ENCODE results near the gene RNF181. TPM values are rescaled to one million over a fixed set of nuclear protein-coding genes. Genes with fewer than 3 reads are reported as not detected.
A peak's percentile ranks its signal among the peaks of the same experiment; 100 is the strongest.

Gene RNF181
- total and polyA plus RNA-seq, 2 of the 13 experiments (the other 11 are each of a cell fraction or from before 2014, with no cell fraction given) = 224 to 578 TPM

GRCh38 chr2:85558160-85558559 is 37.4 kb upstream of the RNF181 start (continued):
- no peak for TF ChIP-seq NR0B2 (CRISPR knock-in tag; IDR thresholded peaks at IDR 0.05)
- no peak for TF ChIP-seq MTF1 (CRISPR knock-in tag; IDR thresholded peaks at IDR 0.05)
- TF ChIP-seq TBX2 (CRISPR knock-in tag; IDR thresholded peaks at IDR 0.05; ENCODE audit: borderline replicate concordance) = peak; percentile 21; the same call in 1 of the 2 replicates
- no peak for TF ChIP-seq PBX2 (CRISPR knock-in tag; IDR thresholded peaks at IDR 0.05)
- TF ChIP-seq ZSCAN31 (CRISPR knock-in tag; IDR thresholded peaks at IDR 0.05; ENCODE audit: low read depth) = no peak
- TF ChIP-seq ZNF362 (CRISPR knock-in tag; IDR thresholded peaks at IDR 0.05; ENCODE audit: borderline replicate concordance) = no peak
- no peak for TF ChIP-seq ZBTB42 (CRISPR knock-in tag; IDR thresholded peaks at IDR 0.05)
- TF ChIP-seq SMYD3 (CRISPR knock-in tag; IDR thresholded peaks at IDR 0.05) = no peak
- TF ChIP-seq HNRNPL (IDR thresholded peaks at IDR 0.05; ENCODE audit: low read depth, low read length) = no peak
- no peak for TF ChIP-seq ZNF292 (CRISPR knock-in tag; IDR thresholded peaks at IDR 0.05; ENCODE audit: borderline replicate concordance, low read depth)
- 0 out of 2 replicates have a peak, but pooled peaks have one; percentile 12 for TF ChIP-seq HDAC2 (CRISPR knock-in tag; IDR thresholded peaks at IDR 0.05)
- peak; percentile 56; the same call in 1 of the 2 replicates for TF ChIP-seq ATF3 (CRISPR knock-in tag; IDR thresholded peaks at IDR 0.05)
- TF ChIP-seq KDM2A (CRISPR knock-in tag; IDR thresholded peaks at IDR 0.05; ENCODE audit: borderline replicate concordance, low read depth) = no peak
- no peak for TF ChIP-seq ATF7-NPFF (CRISPR knock-in tag; IDR thresholded peaks at IDR 0.05; ENCODE audit: low read depth)
- no peak for TF ChIP-seq FOXC1 (CRISPR knock-in tag; IDR thresholded peaks at IDR 0.05; ENCODE audit: borderline replicate concordance)
- TF ChIP-seq JUNB (CRISPR knock-in tag; IDR thresholded peaks at IDR 0.05; ENCODE audit: borderline replicate concordance) = peak; percentile 14; the same call in 1 of the 2 replicates
- no peak for TF ChIP-seq CSRNP2 (CRISPR knock-in tag; conservative IDR thresholded peaks at IDR 0.05; ENCODE audit: low read depth)
- TF ChIP-seq ZNF672 (CRISPR knock-in tag; IDR thresholded peaks at IDR 0.05) = no peak
- TF ChIP-seq NCOA5 (CRISPR knock-in tag; IDR thresholded peaks at IDR 0.05) = no peak
- TF ChIP-seq NBN (conservative IDR thresholded peaks at IDR 0.05) = no peak
- no peak for TF ChIP-seq CHCHD3 (CRISPR knock-in tag; IDR thresholded peaks at IDR 0.05)
- TF ChIP-seq PRDM15 (CRISPR knock-in tag; IDR thresholded peaks at IDR 0.05) = no peak
